K562 (cell line): ENCODE measurements around the gene EMC1. TPM values are rescaled to one million over a fixed set of nuclear protein-coding genes. Genes with fewer than 3 reads are reported as not detected.

Source experiments
- CHAMP1 ChIP-seq: fragments of 450-650 bp; IDR thresholded peaks from 2 replicates; pipeline ENCODE4 v1.6.1; 2016; ENCODE audit warnings: mild to moderate bottlenecking
- DMBX1 ChIP-seq: fragments of 250-450 bp; sonication (Bioruptor Pico); IDR thresholded peaks from 2 replicates; pipeline ENCODE4 v1.8.0; 2022; ENCODE audit warnings: inconsistent platforms, mild to moderate bottlenecking, moderate library complexity, borderline replicate concordance
- DPF2 ChIP-seq: fragments of 450-650 bp; IDR thresholded peaks from 2 replicates; pipeline ENCODE4 v1.6.1; 2016
- HDAC3 ChIP-seq: fragments of 450-650 bp; IDR thresholded peaks from 2 replicates; pipeline ENCODE4 v1.6.1; 2018; ENCODE audit warnings: borderline replicate concordance, mild to moderate bottlenecking, moderate library complexity; ENCODE audit not compliant: partially characterized antibody
- HNRNPUL1 ChIP-seq: fragments of 200-400 bp; formaldehyde crosslinking; IDR thresholded peaks from 2 replicates; pipeline ENCODE4 v1.6.1; 2017; ENCODE audit warnings: low read length
- IRF2 ChIP-seq: sonication (generic); formaldehyde crosslinking; IDR thresholded peaks from 2 replicates; pipeline ENCODE4 v1.8.1; 2022; ENCODE audit warnings: mild to moderate bottlenecking, missing genetic modification reagents
- MAFK ChIP-seq: IDR thresholded peaks from 2 replicates; pipeline ENCODE4 v1.6.1; 2011; ENCODE audit warnings: low read length, improper control_type of control experiment
- MECOM ChIP-seq: fragments of 250-450 bp; sonication (Bioruptor Pico); IDR thresholded peaks from 2 replicates; pipeline ENCODE4 v1.8.0; 2022; ENCODE audit warnings: inconsistent platforms
- MYC ChIP-seq, 2 experiments: fragments of 250-450 bp in 1 of 2; sonication (Bioruptor Pico) in 1 of 2; IDR thresholded peaks; 2 replicates each; pipeline versions ENCODE4 v1.5.1 to v1.6.1; 2012 to 2021; ENCODE audit warnings: low read depth in 2 of 2, borderline replicate concordance in 1 of 2, improper control_type of control experiment in 1 of 2, low read length in 1 of 2, mild to moderate bottlenecking in 1 of 2, moderate library complexity in 1 of 2
- PURB ChIP-seq: sonication (generic); formaldehyde crosslinking; IDR thresholded peaks from 2 replicates; pipeline ENCODE4 v1.9.0; 2021; ENCODE audit warnings: low read depth, mild to moderate bottlenecking, missing genetic modification reagents
- RAD21 ChIP-seq, 2 experiments: fragments of 250-450 bp in 1 of 2; fragments of 450-650 bp in 1 of 2; sonication (Bioruptor Pico) in 1 of 2; formaldehyde crosslinking in 1 of 2; IDR thresholded peaks in 1 of 2; conservative IDR thresholded peaks in 1 of 2; 2 replicates each; pipeline versions ENCODE4 v1.4.0 to v1.8.0; 2020 to 2022; ENCODE audit warnings: mild to moderate bottlenecking in 2 of 2, moderate library complexity in 1 of 2
- RBM25 ChIP-seq: fragments of 200-400 bp; formaldehyde crosslinking; IDR thresholded peaks from 2 replicates; pipeline ENCODE4 v1.6.1; 2018; ENCODE audit warnings: low read length, low read depth, moderate library complexity; ENCODE audit not compliant: severe bottlenecking
- SAP30 ChIP-seq: fragments of 200-600 bp; sonication (generic); IDR thresholded peaks from 2 replicates; pipeline ENCODE4 v1.6.1; 2012; ENCODE audit warnings: borderline replicate concordance, low read depth, mild to moderate bottlenecking, moderate library complexity, low read length, control low read depth, inconsistent platforms; ENCODE audit not compliant: insufficient read depth, poor library complexity, severe bottlenecking
- SMAD1 ChIP-seq: fragments of 150-350 bp; IDR thresholded peaks from 2 replicates; pipeline ENCODE4 v1.6.1; 2014; ENCODE audit warnings: low read length, low read depth; ENCODE audit not compliant: partially characterized antibody
- TCF15 ChIP-seq: fragments of 250-450 bp; sonication (Bioruptor Pico); IDR thresholded peaks from 2 replicates; pipeline ENCODE4 v1.8.0; 2022; ENCODE audit warnings: moderate library complexity, mild to moderate bottlenecking, inconsistent platforms
- ZC3H4 ChIP-seq: sonication (generic); formaldehyde crosslinking; IDR thresholded peaks from 2 replicates; pipeline ENCODE4 v1.9.0; 2021; ENCODE audit warnings: missing genetic modification reagents, borderline replicate concordance
- ZEB2 ChIP-seq: fragments of 450-650 bp; IDR thresholded peaks from 2 replicates; pipeline ENCODE4 v1.6.1; 2016
- ZNF232 ChIP-seq: sonication (generic); formaldehyde crosslinking; IDR thresholded peaks from 2 replicates; pipeline ENCODE4 v1.8.0; 2022; ENCODE audit warnings: mild to moderate bottlenecking, missing genetic modification reagents
- ZNF431 ChIP-seq: sonication (generic); formaldehyde crosslinking; IDR thresholded peaks from 2 replicates; pipeline ENCODE4 v1.8.0; 2022; ENCODE audit warnings: mild to moderate bottlenecking, missing genetic modification reagents
- ZNF561 ChIP-seq: fragments of 450-650 bp; formaldehyde crosslinking; conservative IDR thresholded peaks from 2 replicates; pipeline ENCODE4 v1.4.0; 2020; ENCODE audit warnings: mild to moderate bottlenecking, moderate library complexity
- ZNF707 ChIP-seq: fragments of 250-450 bp; sonication (Bioruptor Pico); conservative IDR thresholded peaks from 2 replicates; pipeline ENCODE4 v1.8.0; 2022; ENCODE audit warnings: inconsistent platforms, mild to moderate bottlenecking, moderate library complexity
- ZNF785 ChIP-seq: fragments of 250-450 bp; sonication (Bioruptor Pico); IDR thresholded peaks from 2 replicates; pipeline ENCODE4 v1.4.0; 2020; ENCODE audit warnings: mild to moderate bottlenecking
- polyA plus RNA-seq, 8 experiments: library from polyadenylated mRNA; depleted of rRNA in 4 of 8; stranded (reverse) in 5 of 8; unstranded in 3 of 8; fragments of >200 nt; fragmentation: Nextera tagmentation in 2 of 8; fragmentation: Illumina TruSeq in 1 of 8; extraction: Ambion mirVana in 2 of 8; extraction: Trizol in 1 of 8; gene quantifications; 2 replicates each; pipeline versions ENCODE4 v1.2.1 to v1.2.3, GENCODE V29; 2011 to 2014; ENCODE audit warnings: inconsistent platforms in 1 of 8, missing spikeins in 1 of 8
- total RNA-seq, 7 experiments: library from RNA; depleted of rRNA in 6 of 7; stranded (reverse); fragments of >200 nt in 6 of 7; fragmentation: Illumina TruSeq in 2 of 7; extraction: Trizol in 2 of 7; gene quantifications; 2 replicates each; pipeline versions ENCODE4 v1.2.1 to v1.2.3, GENCODE V29; 2011 to 2021; ENCODE audit warnings: low replicate concordance in 1 of 7

EMC1 gene
- total and polyA plus RNA-seq, 9 of the 15 experiments (the other 6 are each of a cell fraction or from before 2014, with no cell fraction given), result 17.8 to 88.2 (median 37.4) TPM

- TF ChIP-seq MYC (IDR thresholded peaks at IDR 0.05; ENCODE audit: low read depth, low read length) (peak; percentile 63; the same call in 1 of the 2 replicates), MYC (CRISPR knock-in tag; IDR thresholded peaks at IDR 0.05; ENCODE audit: borderline replicate concordance, low read depth) (peak; percentile 60; the same call in 1 of the 2 replicates), IRF2 (no peak), ZNF707 (0 out of 2 replicates have a peak, but pooled peaks have one; percentile 33), HDAC3 (peak; percentile 26), SAP30 (peak; percentile 45), RAD21 (CRISPR knock-in tag; conservative IDR thresholded peaks at IDR 0.05 in 1 of 2, IDR thresholded peaks at IDR 0.05 in 1 of 2) (no peak), ZNF431 (no peak; the same call in 1 of the 2 replicates), TCF15 (no peak), DPF2 (peak; percentile 50; the same call in 1 of the 2 replicates), ZNF561 (no peak), ZEB2 (no peak), HNRNPUL1 (no peak), ZNF232 (CRISPR knock-in tag) (no peak), MECOM (CRISPR knock-in tag) (0 out of 2 replicates have a peak, but pooled peaks have one; percentile 55), SMAD1 (peak; percentile 47), MAFK (peak; percentile 70; the same call in 1 of the 2 replicates), ZNF785 (CRISPR knock-in tag) (no peak), PURB (CRISPR knock-in tag) (0 out of 2 replicates have a peak, but pooled peaks have one; percentile 28), RBM25 (no peak), CHAMP1 (no peak), DMBX1 (CRISPR knock-in tag) (no peak), ZC3H4 (CRISPR knock-in tag) (peak; percentile 40; the same call in 1 of the 2 replicates)
Measured at GRCh38 chr1:19209439-19209989, 41.8 kb downstream of the EMC1 start (continued).
